Measurements from ENCODE around the gene PAIP1.

The PAIP1 gene

DNA sequence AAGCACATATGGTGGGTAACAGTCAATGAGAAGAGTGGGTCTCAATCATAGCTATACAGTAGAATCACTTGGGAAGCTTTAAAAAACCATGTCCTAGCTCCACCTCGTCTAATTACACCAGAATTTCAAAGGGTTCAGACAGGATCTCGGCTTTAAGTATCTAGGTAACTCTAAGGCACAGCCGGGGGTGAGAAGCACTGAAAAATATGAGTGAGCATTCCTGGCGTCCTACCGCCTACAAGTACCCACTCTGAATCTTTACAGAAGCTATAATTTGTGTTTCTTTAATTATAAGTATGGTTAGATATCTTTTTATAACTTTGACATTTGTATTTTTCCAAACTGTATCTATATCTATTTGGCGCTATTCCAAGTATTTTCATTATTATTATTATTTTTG, 16.1 kb downstream of the PAIP1 start:
- H3K36me3 ChIP-seq (ENCODE audit: insufficient read depth, low read length), result peaks cover 97% of the 10 kb centered on the region
- no peak for TF ChIP-seq EZH2phosphoT487 (IDR thresholded peaks at IDR 0.05; ENCODE audit: borderline replicate concordance)
- TF ChIP-seq, protein P1, sequence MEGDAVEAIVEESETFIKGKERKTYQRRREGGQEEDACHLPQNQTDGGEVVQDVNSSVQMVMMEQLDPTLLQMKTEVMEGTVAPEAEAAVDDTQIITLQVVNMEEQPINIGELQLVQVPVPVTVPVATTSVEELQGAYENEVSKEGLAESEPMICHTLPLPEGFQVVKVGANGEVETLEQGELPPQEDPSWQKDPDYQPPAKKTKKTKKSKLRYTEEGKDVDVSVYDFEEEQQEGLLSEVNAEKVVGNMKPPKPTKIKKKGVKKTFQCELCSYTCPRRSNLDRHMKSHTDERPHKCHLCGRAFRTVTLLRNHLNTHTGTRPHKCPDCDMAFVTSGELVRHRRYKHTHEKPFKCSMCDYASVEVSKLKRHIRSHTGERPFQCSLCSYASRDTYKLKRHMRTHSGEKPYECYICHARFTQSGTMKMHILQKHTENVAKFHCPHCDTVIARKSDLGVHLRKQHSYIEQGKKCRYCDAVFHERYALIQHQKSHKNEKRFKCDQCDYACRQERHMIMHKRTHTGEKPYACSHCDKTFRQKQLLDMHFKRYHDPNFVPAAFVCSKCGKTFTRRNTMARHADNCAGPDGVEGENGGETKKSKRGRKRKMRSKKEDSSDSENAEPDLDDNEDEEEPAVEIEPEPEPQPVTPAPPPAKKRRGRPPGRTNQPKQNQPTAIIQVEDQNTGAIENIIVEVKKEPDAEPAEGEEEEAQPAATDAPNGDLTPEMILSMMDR (conservative IDR thresholded peaks at IDR 0.05; ENCODE audit: low read length), result no peak
- H3F3A ChIP-seq (ENCODE audit: low read depth), result no peaks in the 10 kb centered on the region
- H3K9ac ChIP-seq (ENCODE audit: low read depth, low read length, poor library complexity, severe bottlenecking), result no peak overlapping the region
- no peak overlapping the region for H2AFZ ChIP-seq (ENCODE audit: low read length)
- peaks cover 40% of the 10 kb centered on the region for H3K79me2 ChIP-seq (ENCODE audit: insufficient read depth, low read length)
- H3K4me2 ChIP-seq (ENCODE audit: low read depth, low read length, poor library complexity, severe bottlenecking), result no peak overlapping the region
- H3K4me3 ChIP-seq (ENCODE audit: low read length, poor library complexity, severe bottlenecking), result no peak overlapping the region
- H3K9me2 ChIP-seq (replicated peaks; ENCODE audit: low read depth, low read length), result no peaks in the 10 kb centered on the region
- peaks cover 40% of the 10 kb centered on the region for H4K20me1 ChIP-seq (ENCODE audit: insufficient read depth, low read length, poor library complexity, severe bottlenecking)
- no peaks in the 10 kb centered on the region for H3K27me3 ChIP-seq (ENCODE audit: insufficient read depth, low read length, poor library complexity, severe bottlenecking)
- no peaks in the 10 kb centered on the region for H3K4me1 ChIP-seq (ENCODE audit: insufficient read depth, low read length, poor library complexity, severe bottlenecking)
- H3K9me3 ChIP-seq (ENCODE audit: insufficient read depth, low read depth, low read length), result no peaks in the 10 kb centered on the region

DNA sequence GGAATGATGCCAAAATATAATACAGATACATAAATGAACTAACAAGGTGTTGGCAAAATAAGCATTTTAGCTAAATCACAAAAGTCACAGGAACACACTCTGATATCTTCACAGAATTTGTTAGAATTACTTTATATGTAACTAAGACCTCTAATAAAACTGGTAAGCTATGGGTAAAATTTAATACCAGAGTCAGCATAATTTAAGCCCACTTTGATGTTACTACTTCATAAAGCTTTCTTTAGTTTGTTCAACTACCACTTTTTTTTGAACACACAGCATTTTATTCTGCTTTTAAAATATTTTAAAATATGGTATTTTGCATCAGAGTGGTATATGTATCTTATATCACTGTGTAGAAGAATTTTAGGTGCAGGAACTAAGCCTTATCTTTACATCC, 19.9 kb downstream of the PAIP1 start:
- H4K20me1 ChIP-seq (ENCODE audit: insufficient read depth, low read length, poor library complexity, severe bottlenecking), result peaks cover 32% of the 10 kb centered on the region
- H2AFZ ChIP-seq (ENCODE audit: low read length), result no peak overlapping the region
- H3K9me2 ChIP-seq (replicated peaks; ENCODE audit: low read depth, low read length), result no peaks in the 10 kb centered on the region
- no peak overlapping the region for H3K9ac ChIP-seq (ENCODE audit: low read depth, low read length, poor library complexity, severe bottlenecking)
- no peaks in the 10 kb centered on the region for H3F3A ChIP-seq (ENCODE audit: low read depth)
- no peaks in the 10 kb centered on the region for H3K9me3 ChIP-seq (ENCODE audit: insufficient read depth, low read depth, low read length)
- peaks cover 20% of the 10 kb centered on the region for H3K79me2 ChIP-seq (ENCODE audit: insufficient read depth, low read length)
- H3K36me3 ChIP-seq (ENCODE audit: insufficient read depth, low read length), result peaks cover 98% of the 10 kb centered on the region
- no peaks in the 10 kb centered on the region for H3K27me3 ChIP-seq (ENCODE audit: insufficient read depth, low read length, poor library complexity, severe bottlenecking)
- TF ChIP-seq, protein P1 (conservative IDR thresholded peaks at IDR 0.05; ENCODE audit: low read length), result no peak
- no peak for TF ChIP-seq EZH2phosphoT487 (IDR thresholded peaks at IDR 0.05; ENCODE audit: borderline replicate concordance)
- no peaks in the 10 kb centered on the region for H3K4me1 ChIP-seq (ENCODE audit: insufficient read depth, low read length, poor library complexity, severe bottlenecking)
- no peak overlapping the region for H3K4me2 ChIP-seq (ENCODE audit: low read depth, low read length, poor library complexity, severe bottlenecking)
- H3K4me3 ChIP-seq (ENCODE audit: low read length, poor library complexity, severe bottlenecking), result no peak overlapping the region

DNA sequence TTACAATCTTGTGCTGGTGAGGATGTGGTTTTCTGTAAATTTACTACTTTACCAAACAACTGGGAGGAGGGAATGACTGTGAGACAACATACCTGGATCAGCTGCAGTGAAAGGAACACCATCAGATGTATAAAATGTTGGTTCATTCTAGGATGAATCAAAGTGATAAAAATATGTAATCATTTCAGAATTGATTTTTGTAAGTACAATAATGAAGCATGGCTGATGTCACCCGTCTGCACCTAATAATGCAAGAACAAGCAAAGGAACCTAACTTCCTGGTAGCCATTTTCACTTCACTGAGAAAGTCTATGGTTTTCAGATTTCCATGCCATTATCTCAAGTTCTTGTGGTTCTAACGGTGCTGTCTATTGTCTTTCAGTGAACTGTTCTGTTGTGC, 23.2 kb downstream of the PAIP1 start:
- Histone ChIP-seq H3K4me3 (ENCODE audit: low read length, poor library complexity, severe bottlenecking) (no peak overlapping the region), H4K20me1 (ENCODE audit: insufficient read depth, low read length, poor library complexity, severe bottlenecking) (peaks cover 15% of the 10 kb centered on the region), H3K9me2 (replicated peaks; ENCODE audit: low read depth, low read length) (no peaks in the 10 kb centered on the region), H3K4me1 (ENCODE audit: insufficient read depth, low read length, poor library complexity, severe bottlenecking) (no peaks in the 10 kb centered on the region), H3F3A (ENCODE audit: low read depth) (no peaks in the 10 kb centered on the region), H3K9ac (ENCODE audit: low read depth, low read length, poor library complexity, severe bottlenecking) (no peak overlapping the region), H3K79me2 (ENCODE audit: insufficient read depth, low read length) (no peaks in the 10 kb centered on the region; the same call in 1 of the 2 replicates), H3K27me3 (ENCODE audit: insufficient read depth, low read length, poor library complexity, severe bottlenecking) (no peaks in the 10 kb centered on the region), H3K9me3 (ENCODE audit: insufficient read depth, low read depth, low read length) (no peaks in the 10 kb centered on the region), H3K4me2 (ENCODE audit: low read depth, low read length, poor library complexity, severe bottlenecking) (no peak overlapping the region), H3K36me3 (ENCODE audit: insufficient read depth, low read length) (peaks cover 100% of the 10 kb centered on the region), H2AFZ (ENCODE audit: low read length) (no peak overlapping the region)
- TF ChIP-seq EZH2phosphoT487 (IDR thresholded peaks at IDR 0.05; ENCODE audit: borderline replicate concordance), result no peak
- TF ChIP-seq, protein P1 (conservative IDR thresholded peaks at IDR 0.05; ENCODE audit: low read length), result no peak
